ENCODE measurements around the gene MRPS25. TPM values are rescaled to one million over a fixed set of nuclear protein-coding genes. Genes with fewer than 3 reads are reported as not detected.
A peak's percentile ranks its signal among the peaks of the same experiment; 100 is the strongest.

MRPS25 gene
- total RNA-seq, 1 experiment from 2014 or later = 69.7 TPM

GRCh38 chr3:15065550-15066007 lies 464 bp upstream of the MRPS25 start:
- ATAC-seq = no peak
- H3K27me3 Mint-ChIP-seq (ENCODE audit: low read depth) = peaks cover 2% of the 10 kb centered on the region; the same call in 1 of the 2 replicates

More at GRCh38 chr3:15065550-15066007, 464 bp upstream of the MRPS25 start:
- TF ChIP-seq RELA (CRISPR knock-in tag; IDR thresholded peaks at IDR 0.05; ENCODE audit: borderline replicate concordance) (no peak), ZNF281 (CRISPR knock-in tag; IDR thresholded peaks at IDR 0.05) (no peak), ATF2 (CRISPR knock-in tag; IDR thresholded peaks at IDR 0.05; ENCODE audit: borderline replicate concordance, low read depth) (no peak), ERG (CRISPR knock-in tag; IDR thresholded peaks at IDR 0.05) (no peak), TEAD4 (CRISPR knock-in tag; IDR thresholded peaks at IDR 0.05) (no peak), ZMAT4 (CRISPR knock-in tag; IDR thresholded peaks at IDR 0.05) (no peak), ZNF512 (CRISPR knock-in tag; IDR thresholded peaks at IDR 0.05; ENCODE audit: borderline replicate concordance) (no peak), SMAD4 (CRISPR knock-in tag; IDR thresholded peaks at IDR 0.05) (no peak), ZNF232 (CRISPR knock-in tag; IDR thresholded peaks at IDR 0.05) (no peak), ATF3 (CRISPR knock-in tag; conservative IDR thresholded peaks at IDR 0.05) (no peak), NFE2L1 (CRISPR knock-in tag; IDR thresholded peaks at IDR 0.05) (no peak), TCF7 (CRISPR knock-in tag; IDR thresholded peaks at IDR 0.05; ENCODE audit: low read depth) (no peak), NR2C2 (CRISPR knock-in tag; IDR thresholded peaks at IDR 0.05) (no peak), MXD4 (CRISPR knock-in tag; IDR thresholded peaks at IDR 0.05; ENCODE audit: borderline replicate concordance) (no peak), ETV6 (CRISPR knock-in tag; IDR thresholded peaks at IDR 0.05) (no peak), ZBTB43 (CRISPR knock-in tag; IDR thresholded peaks at IDR 0.05) (no peak), SMAD3 (CRISPR knock-in tag; IDR thresholded peaks at IDR 0.05; ENCODE audit: borderline replicate concordance) (no peak), ZNF219 (CRISPR knock-in tag; IDR thresholded peaks at IDR 0.05; ENCODE audit: borderline replicate concordance) (no peak)
- Mint-ChIP-seq H3K36me3 (peaks cover 21% of the 10 kb centered on the region), H3K9me3 (no peaks in the 10 kb centered on the region), H3K4me1 (peaks cover 19% of the 10 kb centered on the region), H3K27ac (no peak overlapping the region), H3K4me3 (peak overlapping the region; percentile 95)
- POLR2A ChIA-PET = interaction anchor here (0.6 to 1.7 kb wide), 5 partner anchors 13 to 414 kb away, joined by 3 to 6 read pairs (median 4); partner anchors contain the start of genes CCDC174 and SH3BP5
- DNase-seq (ENCODE audit: low spot score) = no peak
- CTCF ChIA-PET = interaction anchor here (1.2 to 2.6 kb wide), 4 partner anchors 14 to 139 kb away, joined by 3 to 15 read pairs (median 6); no protein-coding TSS in a partner anchor
